Neural cell (in vitro differentiated cells): Measurements from ENCODE around the gene PBX4.
A peak's percentile ranks its signal among the peaks of the same experiment; 100 is the strongest.

ENCODE experiments used
- EP300 ChIP-seq: fragments of 450-650 bp; conservative IDR thresholded peaks from 2 replicates; pipeline ENCODE4 v1.6.1; 2014; ENCODE audit warnings: antibody characterized with exemption, mild to moderate bottlenecking, moderate library complexity; ENCODE audit not compliant: poor library complexity, severe bottlenecking
- POLR2AphosphoS5 ChIP-seq: IDR thresholded peaks from 2 replicates; pipeline ENCODE4 v1.6.1; 2012
- RAD21 ChIP-seq: fragments of 450-650 bp; conservative IDR thresholded peaks from 2 replicates; pipeline ENCODE4 v1.6.1; 2014; ENCODE audit warnings: antibody characterized with exemption, mild to moderate bottlenecking, moderate library complexity
- SMC3 ChIP-seq: fragments of 450-650 bp; conservative IDR thresholded peaks from 2 replicates; pipeline ENCODE4 v1.6.1; 2014; ENCODE audit warnings: antibody characterized with exemption, mild to moderate bottlenecking, moderate library complexity; ENCODE audit not compliant: poor library complexity
- TF ChIP-seq, protein P1 (sequence below): fragments of 450-650 bp; IDR thresholded peaks from 2 replicates; pipeline ENCODE4 v1.5.1; 2014; ENCODE audit warnings: antibody characterized with exemption, mild to moderate bottlenecking, moderate library complexity; ENCODE audit not compliant: poor library complexity, severe bottlenecking

DNA sequence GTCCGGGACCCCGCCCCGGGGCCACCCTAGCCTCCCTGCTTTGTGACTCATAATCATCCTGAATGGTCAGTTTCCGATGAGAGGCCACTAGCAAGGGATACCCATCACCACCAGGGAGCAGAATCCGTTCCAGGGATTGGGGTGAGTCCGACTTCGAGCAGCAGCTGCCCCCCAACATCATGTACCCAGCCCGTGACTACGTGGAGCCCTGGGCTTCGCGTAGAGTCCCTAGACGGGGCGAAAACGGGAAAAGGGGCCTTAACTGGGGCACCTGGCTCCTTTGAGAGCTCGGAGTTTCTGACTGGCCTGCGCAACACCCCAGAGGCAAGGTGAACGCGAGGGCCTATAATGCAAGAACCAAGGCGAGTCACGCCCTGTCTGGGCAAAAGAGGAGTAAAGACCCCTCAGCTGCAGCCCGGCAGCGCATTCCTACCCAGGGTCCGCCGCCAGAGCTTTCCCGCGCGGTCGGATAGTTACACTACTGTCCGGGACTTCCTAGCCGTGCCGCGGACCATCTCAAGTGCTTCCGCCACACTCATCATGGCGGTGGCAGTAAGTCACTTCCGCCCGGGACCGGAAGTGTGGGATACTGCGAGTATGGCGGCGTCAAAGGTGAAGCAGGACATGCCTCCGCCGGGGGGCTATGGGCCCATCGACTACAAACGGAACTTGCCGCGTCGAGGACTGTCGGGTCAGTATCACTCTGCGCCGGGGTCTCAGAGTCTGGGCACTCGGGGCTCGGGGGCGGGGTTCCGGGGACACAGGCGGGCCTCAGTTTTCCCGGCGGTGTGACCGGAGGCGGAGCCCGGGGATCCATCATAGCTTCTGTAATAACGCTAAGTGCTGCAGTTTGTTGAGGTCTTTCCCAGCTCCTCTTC lies 102.6 kb downstream of the PBX4 start, which contains the start of gene NDUFA13:
- TF ChIP-seq, protein P1, sequence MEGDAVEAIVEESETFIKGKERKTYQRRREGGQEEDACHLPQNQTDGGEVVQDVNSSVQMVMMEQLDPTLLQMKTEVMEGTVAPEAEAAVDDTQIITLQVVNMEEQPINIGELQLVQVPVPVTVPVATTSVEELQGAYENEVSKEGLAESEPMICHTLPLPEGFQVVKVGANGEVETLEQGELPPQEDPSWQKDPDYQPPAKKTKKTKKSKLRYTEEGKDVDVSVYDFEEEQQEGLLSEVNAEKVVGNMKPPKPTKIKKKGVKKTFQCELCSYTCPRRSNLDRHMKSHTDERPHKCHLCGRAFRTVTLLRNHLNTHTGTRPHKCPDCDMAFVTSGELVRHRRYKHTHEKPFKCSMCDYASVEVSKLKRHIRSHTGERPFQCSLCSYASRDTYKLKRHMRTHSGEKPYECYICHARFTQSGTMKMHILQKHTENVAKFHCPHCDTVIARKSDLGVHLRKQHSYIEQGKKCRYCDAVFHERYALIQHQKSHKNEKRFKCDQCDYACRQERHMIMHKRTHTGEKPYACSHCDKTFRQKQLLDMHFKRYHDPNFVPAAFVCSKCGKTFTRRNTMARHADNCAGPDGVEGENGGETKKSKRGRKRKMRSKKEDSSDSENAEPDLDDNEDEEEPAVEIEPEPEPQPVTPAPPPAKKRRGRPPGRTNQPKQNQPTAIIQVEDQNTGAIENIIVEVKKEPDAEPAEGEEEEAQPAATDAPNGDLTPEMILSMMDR, result peak; percentile 15
- TF ChIP-seq POLR2AphosphoS5 (peak; percentile 100), SMC3 (no peak), EP300 (peak; percentile 44), RAD21 (no peak)
